Measurements from ENCODE around the gene KRT76. TPM values are rescaled to one million over a fixed set of nuclear protein-coding genes. Genes with fewer than 3 reads are reported as not detected.

The KRT76 gene
- total RNA-seq, 1 donor, result not detected

DNA sequence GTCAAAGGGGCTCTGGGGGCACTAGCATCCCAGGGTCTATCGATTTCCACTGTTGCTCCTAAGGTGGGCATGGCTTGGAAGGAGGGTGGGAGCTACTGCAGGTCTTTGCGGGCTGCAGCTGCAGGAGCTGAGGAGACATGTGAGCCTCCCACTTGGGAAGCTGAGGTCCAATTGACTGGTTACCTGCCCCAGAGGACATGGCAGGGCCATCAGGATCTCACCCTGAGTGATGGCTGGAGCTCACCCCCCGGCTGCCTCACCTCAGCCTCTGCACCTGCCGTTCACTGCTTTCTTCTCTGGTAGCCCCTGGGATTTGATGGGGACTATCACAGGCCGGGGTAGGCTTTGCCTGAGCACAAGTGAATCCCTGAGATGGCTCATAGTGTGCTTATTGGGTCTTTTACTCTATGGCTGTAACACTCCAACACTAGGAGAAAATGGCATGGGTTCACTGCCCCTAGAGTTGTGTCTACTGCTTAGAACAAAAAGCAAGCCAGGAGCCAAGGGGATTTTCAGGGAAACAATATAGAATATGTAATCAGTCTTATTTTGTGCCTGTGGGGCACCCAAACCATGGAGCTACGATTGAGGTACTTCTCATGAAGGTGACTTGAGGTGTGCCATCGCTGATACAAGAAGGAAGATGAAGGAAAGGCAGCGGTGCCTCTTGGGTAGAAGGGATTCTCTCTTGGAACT lies 40.0 kb upstream of the KRT76 start:
- no peak overlapping the region for H3K4me3 ChIP-seq (ENCODE audit: low read depth, low read length)
- no peak for DNase-seq (ENCODE audit: low read depth)
- TF ChIP-seq CTCF (IDR thresholded peaks at IDR 0.05; ENCODE audit: insufficient read depth, low read length), result no peak

DNA sequence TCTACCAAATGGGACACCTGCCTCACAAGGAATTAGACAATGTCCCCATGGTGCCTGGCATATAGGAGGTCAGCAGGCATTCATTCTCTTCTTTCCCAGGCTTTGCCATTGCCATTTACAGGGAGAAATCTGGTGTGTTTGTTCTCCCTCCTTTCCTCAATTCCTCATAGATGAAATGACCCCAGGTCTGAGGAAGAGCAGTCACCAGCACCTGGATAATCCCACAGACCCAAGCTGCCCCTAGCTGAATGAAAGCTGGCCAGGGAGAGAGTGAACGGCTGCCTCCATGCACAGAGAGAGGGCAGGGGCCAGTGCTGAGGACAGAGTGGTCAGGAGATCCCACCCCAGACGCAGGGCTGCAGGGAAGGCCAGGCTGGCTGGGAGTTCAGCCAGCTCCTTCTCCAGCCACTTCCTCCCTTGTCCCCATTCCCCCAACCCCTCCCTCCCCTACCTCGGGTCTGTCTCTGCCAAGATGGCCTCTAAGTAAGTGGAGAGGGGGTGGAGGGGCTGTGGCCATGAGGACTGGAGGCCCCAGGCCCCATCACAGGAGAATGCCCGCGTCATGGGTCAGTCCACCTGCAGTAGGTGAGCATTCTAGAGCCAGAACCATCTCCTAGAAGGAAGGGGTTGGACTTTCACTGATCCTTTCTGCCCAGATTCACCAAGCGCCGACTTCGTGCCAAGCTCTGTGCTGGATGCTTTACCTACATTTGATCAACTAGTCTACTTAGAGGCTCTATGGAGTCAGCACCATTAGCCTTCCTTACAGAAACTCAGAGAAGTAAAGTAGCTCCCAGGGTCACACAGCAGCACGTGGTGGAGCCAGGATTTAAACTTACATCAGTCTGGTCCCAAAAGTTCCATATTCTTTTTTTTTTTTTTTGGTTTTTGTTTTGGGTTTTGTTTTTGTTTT lies 38.8 kb upstream of the KRT76 start:
- H3K4me3 ChIP-seq (ENCODE audit: low read depth, low read length), result no peak overlapping the region
- DNase-seq (ENCODE audit: low read depth), result no peak
- TF ChIP-seq CTCF (IDR thresholded peaks at IDR 0.05; ENCODE audit: insufficient read depth, low read length), result no peak

GRCh38 chr12:52815161-52815560 lies 38.0 kb upstream of the KRT76 start:
- no peak for TF ChIP-seq CTCF (IDR thresholded peaks at IDR 0.05; ENCODE audit: insufficient read depth, low read length)
- no peak overlapping the region for H3K4me3 ChIP-seq (ENCODE audit: low read depth, low read length)
- DNase-seq (ENCODE audit: low read depth), result no peak

DNA sequence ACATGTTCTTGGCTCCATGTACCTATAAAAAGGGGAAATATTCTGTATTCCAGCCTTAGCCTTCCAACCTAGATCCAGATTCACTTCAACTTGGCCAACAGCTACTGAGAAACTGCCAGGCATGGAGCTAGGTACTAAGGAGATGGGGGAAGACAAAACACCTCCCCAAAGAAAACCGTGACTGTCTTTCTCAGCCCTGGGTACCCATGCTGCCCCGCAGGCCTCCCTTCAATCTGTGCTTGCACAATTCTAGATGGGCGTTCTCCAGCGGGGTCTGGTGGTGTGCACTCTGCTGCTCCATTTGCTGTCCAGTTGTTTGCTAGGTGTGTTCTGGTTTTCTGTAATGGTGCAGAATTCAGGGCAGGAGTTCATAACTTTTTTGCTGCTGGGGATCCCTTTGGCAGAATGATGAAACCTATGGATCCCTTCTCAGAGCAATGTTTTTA lies 37.6 kb upstream of the KRT76 start:
- no peak for DNase-seq (ENCODE audit: low read depth)
- H3K4me3 ChIP-seq (ENCODE audit: low read depth, low read length), result no peak overlapping the region
- TF ChIP-seq CTCF (IDR thresholded peaks at IDR 0.05; ENCODE audit: insufficient read depth, low read length), result no peak

- DNase-seq (ENCODE audit: low read depth), result peak; percentile 39
- no peak within 1 kb of the TSS for H3K4me3 ChIP-seq (ENCODE audit: low read depth, low read length)
- TF ChIP-seq CTCF (IDR thresholded peaks at IDR 0.05; ENCODE audit: insufficient read depth, low read length), result no peak
Measured at GRCh38 chr12:52813885-52814709, 37.0 kb upstream of the KRT76 start, which contains the start of gene KRT4. Gene KRT4 (minus strand): TSS chr12:52814116. CDS start chr12:52814058, 58 bp downstream.

DNA sequence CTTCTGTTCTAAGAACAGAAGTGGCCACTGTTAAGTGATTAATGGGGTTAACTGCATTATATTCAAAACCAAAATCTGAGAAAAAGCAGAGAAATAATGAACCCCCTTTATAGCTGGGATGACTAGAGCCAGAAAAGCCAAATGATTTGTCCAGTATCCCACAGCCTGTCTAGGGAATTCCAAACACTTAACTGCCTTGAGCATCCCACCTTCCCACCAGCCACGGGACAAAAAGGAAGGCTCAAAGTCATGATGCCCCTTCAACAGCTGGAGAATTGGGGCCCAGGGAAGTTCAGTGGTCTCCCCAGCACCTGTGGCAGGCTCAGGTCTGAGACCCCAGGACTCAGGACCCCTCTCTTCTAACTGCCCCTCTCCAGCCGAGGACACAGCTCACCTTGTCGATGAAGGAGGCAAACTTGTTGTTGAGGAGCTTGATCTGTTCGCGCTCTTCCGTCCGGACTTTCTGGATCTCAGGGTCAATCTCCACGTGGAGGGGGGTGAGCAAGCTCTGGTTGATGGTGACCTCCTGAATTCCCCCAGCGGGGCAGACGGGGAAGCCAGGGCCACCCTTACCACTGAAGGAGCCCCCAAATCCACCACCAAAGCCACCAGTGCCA lies 36.2 kb upstream of the KRT76 start:
- DNase-seq (ENCODE audit: low read depth), result no peak
- H3K4me3 ChIP-seq (ENCODE audit: low read depth, low read length), result no peak overlapping the region
- no peak for TF ChIP-seq CTCF (IDR thresholded peaks at IDR 0.05; ENCODE audit: insufficient read depth, low read length)
